Glutamatergic neuron (in vitro differentiated cells): ENCODE measurements around the gene TUBB2B. TPM values are rescaled to one million over a fixed set of nuclear protein-coding genes. Genes with fewer than 3 reads are reported as not detected.

Source experiments
- DNase-seq: peaks from one replicate; pipeline ENCODE4 v3.0.0; 2022
- H3K27ac Mint-ChIP-seq: one replicate; pipeline ENCODE4 v1.8.0; 2020; ENCODE audit warnings: mild to moderate bottlenecking, mixed read lengths, inconsistent platforms; ENCODE audit not compliant: unreplicated experiment
- H3K27me3 Mint-ChIP-seq: one replicate; pipeline ENCODE4 v1.8.0; 2020; ENCODE audit warnings: mild to moderate bottlenecking, moderate library complexity, mixed read lengths, inconsistent platforms; ENCODE audit not compliant: unreplicated experiment
- H3K36me3 Mint-ChIP-seq: one replicate; pipeline ENCODE4 v1.8.0; 2020; ENCODE audit warnings: mild to moderate bottlenecking, mixed read lengths, inconsistent platforms; ENCODE audit not compliant: unreplicated experiment
- H3K4me1 Mint-ChIP-seq: one replicate; pipeline ENCODE4 v1.8.0; 2020; ENCODE audit warnings: mild to moderate bottlenecking, low read depth, mixed read lengths, inconsistent platforms; ENCODE audit not compliant: unreplicated experiment
- H3K4me3 Mint-ChIP-seq: one replicate; pipeline ENCODE4 v1.8.0; 2020; ENCODE audit warnings: mild to moderate bottlenecking, mixed read lengths, inconsistent platforms; ENCODE audit not compliant: unreplicated experiment
- H3K9me3 Mint-ChIP-seq: one replicate; pipeline ENCODE4 v1.8.0; 2020; ENCODE audit warnings: mild to moderate bottlenecking, moderate library complexity, mixed read lengths, inconsistent platforms; ENCODE audit not compliant: unreplicated experiment
- total RNA-seq: library from RNA; stranded (reverse); fragmentation: NEBNext Ultra II Directional; extraction: Animal tissue kit (Norgen Biotek cat#: 25700); gene quantifications from one replicate; pipeline ENCODE4 v1.2.1, GENCODE V29; 2021; ENCODE audit not compliant: unreplicated experiment
- TF ChIP-seq, protein P1 (sequence below): fragments of 200-600 bp; sonication (generic); IDR thresholded peaks from one replicate; pipeline ENCODE4 v1.5.0; 2021; ENCODE audit not compliant: partially characterized antibody, unreplicated experiment

Gene TUBB2B
- total RNA-seq, 1 donor from 2014 or later: 1,777 TPM

DNA sequence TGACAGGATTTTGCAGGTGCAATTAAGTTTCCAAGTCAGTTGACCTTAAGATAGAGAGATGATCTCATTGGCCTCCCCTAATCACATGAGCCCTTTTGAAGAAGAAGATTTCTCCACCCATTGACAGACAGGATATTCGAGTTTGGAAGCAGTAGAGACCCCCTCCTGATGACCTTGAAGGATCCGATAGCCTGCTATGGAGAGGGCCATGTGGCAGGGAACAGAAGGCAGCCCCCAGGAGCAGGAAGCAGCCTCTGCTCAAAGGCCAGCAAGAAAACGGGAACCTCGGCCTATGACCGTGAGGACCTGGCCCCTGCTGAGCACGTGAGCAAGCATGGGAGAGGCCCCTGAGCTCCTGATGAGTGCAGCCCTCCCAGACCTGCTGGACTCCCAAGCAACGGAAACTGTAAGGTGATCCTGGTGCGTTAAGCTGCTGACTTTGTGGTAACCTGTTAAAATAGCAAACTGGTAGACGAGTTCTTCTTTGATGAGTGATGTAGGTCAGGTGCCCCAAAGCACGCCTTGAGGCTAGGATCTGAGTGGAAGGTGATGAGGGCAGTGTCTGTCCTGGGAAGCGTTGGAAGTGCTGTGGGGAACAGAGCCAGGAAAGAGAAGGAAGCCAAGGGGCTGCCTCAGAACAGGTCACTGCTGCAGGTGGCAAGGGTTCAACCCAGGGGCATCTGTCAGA, 51.6 kb downstream of the TUBB2B start:
- Mint-ChIP-seq H3K4me3 (no peak overlapping the region), H3K27me3 (peaks cover 6% of the 10 kb centered on the region), H3K9me3 (peaks cover 1% of the 10 kb centered on the region), H3K27ac (no peak overlapping the region), H3K36me3 (peaks cover 11% of the 10 kb centered on the region), H3K4me1 (peaks cover 8% of the 10 kb centered on the region)
- DNase-seq: no peak
- TF ChIP-seq, protein P1, sequence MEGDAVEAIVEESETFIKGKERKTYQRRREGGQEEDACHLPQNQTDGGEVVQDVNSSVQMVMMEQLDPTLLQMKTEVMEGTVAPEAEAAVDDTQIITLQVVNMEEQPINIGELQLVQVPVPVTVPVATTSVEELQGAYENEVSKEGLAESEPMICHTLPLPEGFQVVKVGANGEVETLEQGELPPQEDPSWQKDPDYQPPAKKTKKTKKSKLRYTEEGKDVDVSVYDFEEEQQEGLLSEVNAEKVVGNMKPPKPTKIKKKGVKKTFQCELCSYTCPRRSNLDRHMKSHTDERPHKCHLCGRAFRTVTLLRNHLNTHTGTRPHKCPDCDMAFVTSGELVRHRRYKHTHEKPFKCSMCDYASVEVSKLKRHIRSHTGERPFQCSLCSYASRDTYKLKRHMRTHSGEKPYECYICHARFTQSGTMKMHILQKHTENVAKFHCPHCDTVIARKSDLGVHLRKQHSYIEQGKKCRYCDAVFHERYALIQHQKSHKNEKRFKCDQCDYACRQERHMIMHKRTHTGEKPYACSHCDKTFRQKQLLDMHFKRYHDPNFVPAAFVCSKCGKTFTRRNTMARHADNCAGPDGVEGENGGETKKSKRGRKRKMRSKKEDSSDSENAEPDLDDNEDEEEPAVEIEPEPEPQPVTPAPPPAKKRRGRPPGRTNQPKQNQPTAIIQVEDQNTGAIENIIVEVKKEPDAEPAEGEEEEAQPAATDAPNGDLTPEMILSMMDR: no peak

Other genes starting within 250 kb of the TUBB2B start
- 28.1 TPM for gene NQO2, start 227.8 kb downstream of the TUBB2B start, total RNA-seq
- gene RIPK1, start 159.2 kb downstream of the TUBB2B start, total RNA-seq: 10.6 TPM
- gene BPHL, start 108.9 kb downstream of the TUBB2B start, total RNA-seq: 72.1 TPM
- gene TUBB2A, start 70.1 kb downstream of the TUBB2B start, total RNA-seq: 769 TPM
- gene PSMG4, start 31.3 kb upstream of the TUBB2B start, total RNA-seq: 37.2 TPM
- gene SLC22A23, start 229.4 kb upstream of the TUBB2B start, total RNA-seq: 102 TPM